Psoas muscle (tissue), 8 donors: ENCODE results near the gene TRAIP. TPM values are rescaled to one million over a fixed set of nuclear protein-coding genes. Genes with fewer than 3 reads are reported as not detected.

Source experiments
- ATAC-seq, 4 donors: fragments of 200-7000 bp; cut with Tn5 transposase; one replicate each; pipeline ENCODE4 v1.9.1; 2020; ENCODE audit warnings: moderate library complexity in 3 of 4, mild to moderate bottlenecking in 2 of 4
- DNase-seq, 2 donors: peaks; one replicate each; pipeline ENCODE4 v3.0.0-alpha.2; 2020
- H3K27ac ChIP-seq: fragments of 200-600 bp; one replicate; pipeline ENCODE4 v1.8.0; 2022
- H3K27me3 ChIP-seq, 3 donors: fragments of 200-600 bp in 1 of 3; one replicate each; pipeline versions ENCODE4 v1.6.1 to v1.8.0; 2013 to 2022; ENCODE audit warnings: low read length in 2 of 3, mild to moderate bottlenecking in 2 of 3, moderate library complexity in 1 of 3; ENCODE audit not compliant: insufficient read depth in 3 of 3
- H3K36me3 ChIP-seq, 2 donors: fragments of 200-600 bp in 1 of 2; one replicate each; pipeline versions ENCODE4 v1.6.1 to v1.8.0; 2013 to 2022; ENCODE audit warnings: low read depth in 1 of 2, mild to moderate bottlenecking in 1 of 2, moderate library complexity in 1 of 2; ENCODE audit not compliant: insufficient read depth in 1 of 2
- H3K4me1 ChIP-seq: fragments of 200-600 bp; one replicate; pipeline ENCODE4 v1.8.0; 2022
- H3K4me3 ChIP-seq: fragments of 200-600 bp; one replicate; pipeline ENCODE4 v1.8.0; 2022; ENCODE audit warnings: mild to moderate bottlenecking
- H3K9me3 ChIP-seq: fragments of 200-600 bp; one replicate; pipeline ENCODE4 v1.8.0; 2022
- CTCF ChIP-seq: fragments of 200-600 bp; IDR thresholded peaks from one replicate; pipeline ENCODE4 v1.8.0; 2022; ENCODE audit warnings: antibody characterized with exemption
- WGBS, 3 donors: extraction: QIAGEN DNeasy Blood & Tissue Kit; methylation state at CpG; one replicate each; pipeline versions ENCODE4 v1.1.6 to v1.1.7; 2013; 5-methylcytosine and 5-hydroxymethylcytosine counted together
- intact Hi-C, 2 donors: fragments of 100-400 bp; cut with DNase I; formaldehyde crosslinking; loops; one replicate each; pipeline versions ENCODE4 v1.11.0 to v1.14.2; 2022
- polyA plus RNA-seq, 3 donors: library from polyadenylated mRNA; stranded (reverse); fragments of 200-250 nt; gene quantifications; one replicate each; pipeline ENCODE4 v1.2.3, GENCODE V29; 2013
- total RNA-seq, 4 donors: library from RNA; stranded (reverse); fragmentation: NEBNext Ultra II Directional in 2 of 4; extraction: Animal tissue kit (Norgen Biotek cat#: 25700) in 2 of 4; gene quantifications; one replicate each; pipeline versions ENCODE4 v1.2.1 to v1.2.4, GENCODE V29; 2021 to 2023
- donor health status: healthy with polysubstance abuse.
- donor health status: DM: no; HTN: no; CAD: no; lungs with moderate emphysema.
- donor health status: Bipolar disorder and iron deficiency.
- donor health status: healthy.
- donor health status: DM: yes; HTN: yes; CAD: no.
- donor health status: DM: no; HTN: no; CAD: no.
- donor health status: DM: no; HTN: no; CAD: no.
- donor health status: DM: yes; HTN: yes; CAD: no.

Gene TRAIP
- total and polyA plus RNA-seq, 7 donors, result 0.36 to 4.6 (median 1.2) TPM

GRCh38 chr3:49845694-49846093, 10.7 kb downstream of the TRAIP start:
- H3K4me1 ChIP-seq, result peaks cover under 1% of the 10 kb centered on the region
- no peak for TF ChIP-seq CTCF
- WGBS, 3 donors, result 80 to 94% (median 92%) methylated on average over 3 of the region's 3 CpGs
- DNase-seq (no peak), ATAC-seq (no peak)
- intact Hi-C loops, result no loop called here
- H3K4me3 ChIP-seq, result no peak overlapping the region
- H3K9me3 ChIP-seq, result no peaks in the 10 kb centered on the region
- H3K27ac ChIP-seq, result no peak overlapping the region
- H3K36me3 ChIP-seq, result no peaks in the 10 kb centered on the region
- no peaks in the 10 kb centered on the region for H3K27me3 ChIP-seq

- H3K27me3 ChIP-seq, result no peaks in the 10 kb centered on the region
- DNase-seq, result no peak
- no peak for ATAC-seq
- 72 to 92% (median 77%) methylated on average over 5 of the region's 5 CpGs for WGBS, 3 donors
- no peaks in the 10 kb centered on the region for H3K9me3 ChIP-seq
- no peak overlapping the region for H3K4me3 ChIP-seq
- intact Hi-C loops, result loop anchor here in 1 of 2 donors (5.0 kb wide), 1 partner anchor 127 kb away; the partner anchor contains the start of gene AMIGO3
- no peak for TF ChIP-seq CTCF
- no peak overlapping the region for H3K27ac ChIP-seq
- no peaks in the 10 kb centered on the region for H3K36me3 ChIP-seq
- peaks cover 9% of the 10 kb centered on the region for H3K4me1 ChIP-seq
These were observed 11.7 kb downstream of the TRAIP start for GRCh38 chr3:49844464-49845183.

GRCh38 chr3:49842843-49843517, 13.4 kb downstream of the TRAIP start:
- H3K9me3 ChIP-seq, result no peaks in the 10 kb centered on the region
- 88 to 96% (median 92%) methylated on average over 3 of the region's 3 CpGs for WGBS, 3 donors
- no peaks in the 10 kb centered on the region for H3K27me3 ChIP-seq
- H3K4me3 ChIP-seq, result no peak overlapping the region
- peaks cover 14% of the 10 kb centered on the region for H3K4me1 ChIP-seq
- no peaks in the 10 kb centered on the region for H3K36me3 ChIP-seq
- intact Hi-C loops, result loop anchor here in 1 of 2 donors (5.0 kb wide), 1 partner anchor 126 kb away; the partner anchor contains the start of gene AMIGO3
- no peak for TF ChIP-seq CTCF
- ATAC-seq, result no peak
- H3K27ac ChIP-seq, result no peak overlapping the region
- DNase-seq, result no peak

- Histone ChIP-seq H3K4me3 (no peak overlapping the region), H3K9me3 (no peaks in the 10 kb centered on the region), H3K27ac (no peak overlapping the region), H3K4me1 (peaks cover 14% of the 10 kb centered on the region), H3K36me3 (no peaks in the 10 kb centered on the region), H3K27me3 (no peaks in the 10 kb centered on the region)
- DNase-seq (no peak), ATAC-seq (no peak)
- no peak for TF ChIP-seq CTCF
- intact Hi-C loops, result loop anchor here in 1 of 2 donors (5.0 kb wide), 1 partner anchor 125 kb away; the partner anchor contains the start of gene AMIGO3
- 91 to 94% (median 91%) methylated on average over 7 of the region's 7 CpGs for WGBS, 3 donors
These were observed 14.6 kb downstream of the TRAIP start for GRCh38 chr3:49841806-49842205.
